GM18505 (cell line): Measurements from ENCODE around the gene PDCD1.

ENCODE experiments used
- ATAC-seq: cut with Tn5 transposase; IDR thresholded peaks from one replicate; pipeline ENCODE4 v1.9.1; 2021; ENCODE audit not compliant: unreplicated experiment
- POLR2A ChIP-seq: IDR thresholded peaks from 4 replicates; pipeline ENCODE4 v1.6.1; 2011; ENCODE audit warnings: borderline replicate concordance; ENCODE audit not compliant: insufficient read depth, insufficient read length; ENCODE audit errors: extremely low read depth

The PDCD1 gene

GRCh38 chr2:241869087-241869961 lies 10.6 kb upstream of the PDCD1 start, which contains the start of gene RTP5:
RTP5 (plus strand) TSS chr2:241869729; CDS start chr2:241869757, 28 bp downstream.
- no peak for ATAC-seq
- TF ChIP-seq POLR2A, result no peak

- no peak for ATAC-seq
- no peak for TF ChIP-seq POLR2A
These were observed 10.0 kb upstream of the PDCD1 start for GRCh38 chr2:241868661-241869081.

- no peak for TF ChIP-seq POLR2A
- no peak for ATAC-seq
These were observed 9.2 kb upstream of the PDCD1 start for GRCh38 chr2:241867776-241868420.

- no peak for TF ChIP-seq POLR2A
- no peak for ATAC-seq
These were observed 8.3 kb upstream of the PDCD1 start for GRCh38 chr2:241866790-241867645.

GRCh38 chr2:241865957-241866789 lies 7.5 kb upstream of the PDCD1 start:
- no peak for ATAC-seq
- no peak for TF ChIP-seq POLR2A

- ATAC-seq, result no peak
- no peak for TF ChIP-seq POLR2A
These were observed 6.8 kb upstream of the PDCD1 start for GRCh38 chr2:241865416-241865956.

GRCh38 chr2:241864850-241865213 lies 6.1 kb upstream of the PDCD1 start:
- no peak for TF ChIP-seq POLR2A
- ATAC-seq, result no peak

GRCh38 chr2:241864168-241864849 lies 5.6 kb upstream of the PDCD1 start:
- no peak for ATAC-seq
- TF ChIP-seq POLR2A, result no peak

- ATAC-seq, result no peak
- TF ChIP-seq POLR2A, result no peak
These were observed 4.9 kb upstream of the PDCD1 start for GRCh38 chr2:241863536-241863954.

- TF ChIP-seq POLR2A, result no peak
- ATAC-seq, result no peak
These were observed 4.3 kb upstream of the PDCD1 start for GRCh38 chr2:241862775-241863535.

- no peak for TF ChIP-seq POLR2A
- no peak for ATAC-seq
These were observed 3.4 kb upstream of the PDCD1 start for GRCh38 chr2:241862093-241862492.
